CD14-positive monocyte (primary cell): ENCODE measurements around the gene JPH2. TPM values are rescaled to one million over a fixed set of nuclear protein-coding genes. Genes with fewer than 3 reads are reported as not detected.

ENCODE experiments used
- DNase-seq, 3 donors: peaks; one replicate each; pipeline ENCODE4 v3.0.0-alpha.2; 2011 to 2022
- H2AFZ ChIP-seq: 2 replicates; pipeline ENCODE4 v1.6.0; 2012; ENCODE audit warnings: mild to moderate bottlenecking, low read depth, low read length, inconsistent platforms; ENCODE audit not compliant: insufficient read depth, poor library complexity, severe bottlenecking
- H3K27ac ChIP-seq, 2 donors: 1 replicate in 1 of 2; 2 replicates in 1 of 2; pipeline ENCODE4 v1.5.1; 2012 to 2013; ENCODE audit warnings: low read length in 2 of 2, control low read depth in 1 of 2, inconsistent platforms in 1 of 2, low read depth in 1 of 2, mild to moderate bottlenecking in 1 of 2
- H3K27me3 ChIP-seq, 2 donors: one replicate each; pipeline versions ENCODE4 v1.6.0 to v1.6.1; 2011 to 2013; ENCODE audit warnings: low read length in 2 of 2; ENCODE audit not compliant: control insufficient read depth in 2 of 2, insufficient read depth in 2 of 2
- H3K36me3 ChIP-seq, 2 donors: replicated peaks in 1 of 2; 1 replicate in 1 of 2; 2 replicates in 1 of 2; pipeline versions ENCODE4 v1.5.1 to v1.6.1; 2012 to 2013; ENCODE audit warnings: low read length in 2 of 2, control low read depth in 1 of 2, inconsistent platforms in 1 of 2, mild to moderate bottlenecking in 1 of 2; ENCODE audit not compliant: insufficient read depth in 2 of 2, control insufficient read depth in 1 of 2
- H3K4me1 ChIP-seq, 2 donors: 1 replicate in 1 of 2; 2 replicates in 1 of 2; pipeline versions ENCODE4 v1.5.1 to v1.6.1; 2012 to 2013; ENCODE audit warnings: low read length in 2 of 2, control low read depth in 1 of 2, inconsistent platforms in 1 of 2, mild to moderate bottlenecking in 1 of 2, moderate library complexity in 1 of 2; ENCODE audit not compliant: insufficient read depth in 2 of 2, control insufficient read depth in 1 of 2
- H3K4me2 ChIP-seq: replicated peaks from 2 replicates; pipeline ENCODE3; 2012; ENCODE audit warnings: low read length, moderate library complexity, mild to moderate bottlenecking; ENCODE audit not compliant: poor library complexity, severe bottlenecking; ENCODE audit errors: extremely low read depth
- H3K4me3 ChIP-seq, 3 experiments: fragments of 200-600 bp in 1 of 3; sonication (generic) in 1 of 3; replicated peaks in 1 of 3; 1 replicate in 2 of 3; 2 replicates in 1 of 3; pipeline ENCODE4 v1.5.1; 2011 to 2013; ENCODE audit warnings: low read length in 3 of 3, mild to moderate bottlenecking in 3 of 3, control low read depth in 2 of 3, low read depth in 2 of 3, inconsistent platforms in 1 of 3, moderate library complexity in 1 of 3
- H3K79me2 ChIP-seq: 2 replicates; pipeline ENCODE4 v1.6.0; 2012; ENCODE audit warnings: mild to moderate bottlenecking, control low read depth, inconsistent platforms, low read length, moderate library complexity; ENCODE audit not compliant: insufficient read depth
- H3K9ac ChIP-seq: 2 replicates; pipeline ENCODE4 v1.6.0; 2017; ENCODE audit warnings: low read length, mild to moderate bottlenecking; ENCODE audit not compliant: insufficient read depth, poor library complexity, severe bottlenecking
- H3K9me3 ChIP-seq, 2 donors: replicated peaks in 1 of 2; 1 replicate in 1 of 2; 2 replicates in 1 of 2; pipeline versions ENCODE4 v1.5.1 to v1.6.1; 2012 to 2013; ENCODE audit warnings: low read length in 2 of 2, control low read depth in 1 of 2; ENCODE audit not compliant: control insufficient read depth in 1 of 2, insufficient read depth in 1 of 2
- H4K20me1 ChIP-seq: 2 replicates; pipeline ENCODE4 v1.6.0; 2012; ENCODE audit warnings: mild to moderate bottlenecking, low read length, control low read depth, moderate library complexity; ENCODE audit not compliant: insufficient read depth
- H3K27ac Mint-ChIP-seq, 7 donors: one replicate each; pipeline ENCODE4 v1.8.0; 2020; ENCODE audit warnings: mild to moderate bottlenecking in 7 of 7, mixed read lengths in 7 of 7, moderate library complexity in 6 of 7, inconsistent platforms in 2 of 7
- H3K27me3 Mint-ChIP-seq, 3 donors: one replicate each; pipeline ENCODE4 v1.8.0; 2021 to 2022; ENCODE audit warnings: low read depth in 3 of 3, mild to moderate bottlenecking in 3 of 3, mixed read lengths in 3 of 3, moderate library complexity in 3 of 3, inconsistent platforms in 1 of 3
- H3K36me3 Mint-ChIP-seq, 2 donors: one replicate each; pipeline ENCODE4 v1.8.0; 2020; ENCODE audit warnings: mixed read lengths in 2 of 2, inconsistent platforms in 1 of 2, mild to moderate bottlenecking in 1 of 2
- H3K4me1 Mint-ChIP-seq: one replicate; pipeline ENCODE4 v1.8.0; 2020; ENCODE audit warnings: mild to moderate bottlenecking, mixed read lengths
- H3K4me3 Mint-ChIP-seq, 2 donors: one replicate each; pipeline ENCODE4 v1.8.0; 2020; ENCODE audit warnings: mild to moderate bottlenecking in 2 of 2, mixed read lengths in 2 of 2, moderate library complexity in 1 of 2
- H3K9me3 Mint-ChIP-seq, 7 donors: one replicate each; pipeline ENCODE4 v1.8.0; 2020 to 2022; ENCODE audit warnings: mixed read lengths in 7 of 7, mild to moderate bottlenecking in 6 of 7, moderate library complexity in 6 of 7, inconsistent platforms in 2 of 7
- WGBS: methylation state at CpG from one replicate; pipeline ENCODE4 v1.1.5; 2013; ENCODE audit warnings: missing lambda C conversion rate; ENCODE audit not compliant: insufficient coverage; 5-methylcytosine and 5-hydroxymethylcytosine counted together
- intact Hi-C, 2 donors: fragments of 100-400 bp; cut with micrococcal nuclease; formaldehyde crosslinking; loops; one replicate each; pipeline versions ENCODE4 v1.15.0 to v1.15.1; 2023
- polyA plus RNA-seq, 3 donors: library from polyadenylated mRNA; depleted of rRNA in 1 of 3; unstranded in 2 of 3; stranded (reverse) in 1 of 3; fragments of 300-500 nt in 2 of 3; fragments of >200 nt in 1 of 3; fragmentation: Illumina TruSeq in 2 of 3; gene quantifications; 1 replicate in 2 of 3; 2 replicates in 1 of 3; pipeline ENCODE4 v1.2.3, GENCODE V29; 2012 to 2021
- TF ChIP-seq, protein P1 (sequence below): fragments of 200-600 bp; IDR thresholded peaks from one replicate; pipeline ENCODE4 v1.8.0; 2022; ENCODE audit warnings: antibody characterized with exemption, mild to moderate bottlenecking

The JPH2 gene
- polyA plus RNA-seq, 3 donors: not detected

DNA sequence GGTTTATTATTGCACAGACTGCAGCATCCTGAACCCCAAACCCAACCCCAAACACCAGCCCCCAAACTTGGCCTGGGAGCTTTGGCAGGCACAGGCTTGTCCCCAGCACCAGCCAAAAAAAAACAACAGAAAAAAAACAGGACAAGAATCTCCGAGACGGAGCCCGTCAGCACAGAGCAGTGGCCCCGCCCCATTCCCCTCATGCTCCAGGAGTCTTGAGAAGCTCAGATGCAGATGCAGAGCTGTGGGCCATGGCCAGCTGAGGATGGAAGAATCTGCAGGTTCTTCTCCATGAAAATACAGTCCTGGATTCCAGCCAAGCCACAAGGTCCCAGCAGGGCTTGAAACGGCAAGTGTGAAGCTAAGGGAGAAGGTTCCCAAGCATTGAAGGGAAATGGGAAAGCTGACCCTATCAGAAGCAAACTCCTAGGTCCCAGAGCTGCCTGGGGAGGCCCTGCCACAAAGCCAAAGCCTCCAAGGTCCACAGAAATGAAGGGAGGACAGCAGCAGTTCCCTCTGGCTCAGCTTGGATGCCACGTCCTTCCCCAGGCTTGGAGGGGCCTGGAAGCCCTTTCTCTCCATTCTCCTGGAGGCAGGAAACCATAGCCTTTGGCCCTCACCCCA lies 75.2 kb downstream of the JPH2 start:
- Histone ChIP-seq H3K9me3 (peaks cover 6 to 11% of the 10 kb centered on the region in 2 donors), H4K20me1 (no peaks in the 10 kb centered on the region), H3K4me1 (no peaks in the 10 kb centered on the region), H3K4me3 (no peak overlapping the region), H3K27ac (no peak overlapping the region), H3K27me3 (peaks cover 3 to 18% of the 10 kb centered on the region in 2 donors), H2AFZ (no peak overlapping the region), H3K9ac (no peak overlapping the region), H3K79me2 (no peaks in the 10 kb centered on the region), H3K4me2 (no peak overlapping the region), H3K36me3 (no peaks in the 10 kb centered on the region)
- Mint-ChIP-seq H3K27ac (no peak overlapping the region), H3K4me1 (no peaks in the 10 kb centered on the region), H3K27me3 (peaks cover 23 to 41% (median 36%) of the 10 kb centered on the region in 3 donors), H3K36me3 (no peaks in the 10 kb centered on the region), H3K4me3 (no peak overlapping the region), H3K9me3 (peaks cover 10 to 22% (median 14%) of the 10 kb centered on the region in 7 donors)
- TF ChIP-seq, protein P1, sequence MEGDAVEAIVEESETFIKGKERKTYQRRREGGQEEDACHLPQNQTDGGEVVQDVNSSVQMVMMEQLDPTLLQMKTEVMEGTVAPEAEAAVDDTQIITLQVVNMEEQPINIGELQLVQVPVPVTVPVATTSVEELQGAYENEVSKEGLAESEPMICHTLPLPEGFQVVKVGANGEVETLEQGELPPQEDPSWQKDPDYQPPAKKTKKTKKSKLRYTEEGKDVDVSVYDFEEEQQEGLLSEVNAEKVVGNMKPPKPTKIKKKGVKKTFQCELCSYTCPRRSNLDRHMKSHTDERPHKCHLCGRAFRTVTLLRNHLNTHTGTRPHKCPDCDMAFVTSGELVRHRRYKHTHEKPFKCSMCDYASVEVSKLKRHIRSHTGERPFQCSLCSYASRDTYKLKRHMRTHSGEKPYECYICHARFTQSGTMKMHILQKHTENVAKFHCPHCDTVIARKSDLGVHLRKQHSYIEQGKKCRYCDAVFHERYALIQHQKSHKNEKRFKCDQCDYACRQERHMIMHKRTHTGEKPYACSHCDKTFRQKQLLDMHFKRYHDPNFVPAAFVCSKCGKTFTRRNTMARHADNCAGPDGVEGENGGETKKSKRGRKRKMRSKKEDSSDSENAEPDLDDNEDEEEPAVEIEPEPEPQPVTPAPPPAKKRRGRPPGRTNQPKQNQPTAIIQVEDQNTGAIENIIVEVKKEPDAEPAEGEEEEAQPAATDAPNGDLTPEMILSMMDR: no peak
- intact Hi-C loops: loop anchor here in 1 of 2 donors (10.0 kb wide), 1 partner anchor 73 kb away; the partner anchor contains the start of gene JPH2
- WGBS: 52% methylated on average over 6 of the region's 6 CpGs
- no peak for DNase-seq

DNA sequence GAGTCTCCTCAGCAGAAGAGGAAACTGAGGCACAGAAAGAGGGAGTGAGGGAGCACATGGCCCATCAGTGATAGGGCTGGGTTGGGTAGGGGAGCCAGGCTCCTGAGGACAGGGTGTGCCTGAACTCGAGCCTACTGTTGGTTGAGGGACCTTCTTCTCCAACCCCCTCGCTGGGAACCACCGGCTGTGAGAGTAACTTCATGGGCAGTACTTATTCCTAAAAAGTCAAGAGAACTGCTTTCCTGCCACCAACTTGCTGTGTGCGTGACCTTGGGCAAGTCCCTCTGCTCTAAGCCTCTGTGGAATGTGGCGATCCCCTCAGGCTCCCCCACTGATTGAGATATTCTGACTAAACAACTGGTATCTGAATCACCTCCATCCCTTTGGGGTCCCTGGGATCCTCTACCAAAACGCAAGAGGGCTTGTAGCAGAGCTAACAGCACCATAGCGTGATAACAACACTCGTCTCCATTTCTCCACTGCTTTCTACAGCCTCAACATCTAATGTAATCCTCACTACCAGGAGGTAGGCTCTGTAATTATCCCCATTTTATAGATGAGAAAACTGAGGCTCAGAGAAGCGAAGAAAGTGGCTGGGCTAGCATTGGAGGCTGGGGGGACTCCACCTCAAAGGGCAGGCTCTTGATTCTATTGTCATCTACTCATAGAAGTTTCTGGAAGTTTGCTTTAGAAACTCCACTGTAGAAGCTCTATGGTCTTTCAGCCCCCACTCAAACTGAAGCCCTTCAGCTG lies 76.0 kb downstream of the JPH2 start:
- intact Hi-C loops: loop anchor here in 1 of 2 donors (10.0 kb wide), 1 partner anchor 74 kb away; the partner anchor contains the start of gene JPH2
- peaks cover 6 to 11% of the 10 kb centered on the region in 2 donors for H3K9me3 ChIP-seq
- TF ChIP-seq, protein P1: no peak
- H4K20me1 ChIP-seq: no peaks in the 10 kb centered on the region
- no peak overlapping the region for H2AFZ ChIP-seq
- H3K4me3 Mint-ChIP-seq: no peak overlapping the region
- no peak overlapping the region for H3K27ac Mint-ChIP-seq
- H3K79me2 ChIP-seq: no peaks in the 10 kb centered on the region
- no peak overlapping the region for H3K4me3 ChIP-seq
- no peaks in the 10 kb centered on the region for H3K4me1 Mint-ChIP-seq
- H3K4me2 ChIP-seq: no peak overlapping the region
- no peaks in the 10 kb centered on the region for H3K36me3 Mint-ChIP-seq
- no peak for DNase-seq
- H3K9ac ChIP-seq: no peak overlapping the region
- H3K4me1 ChIP-seq: no peaks in the 10 kb centered on the region
- peaks cover 17 to 38% (median 30%) of the 10 kb centered on the region in 3 donors for H3K27me3 Mint-ChIP-seq
- peaks cover 10 to 24% (median 14%) of the 10 kb centered on the region in 7 donors for H3K9me3 Mint-ChIP-seq
- WGBS: 92% methylated on average over 5 of the region's 9 CpGs
- no peak overlapping the region for H3K27ac ChIP-seq
- peaks cover 0 to 12% of the 10 kb centered on the region in 2 donors for H3K27me3 ChIP-seq
- H3K36me3 ChIP-seq: no peaks in the 10 kb centered on the region
